Nephron (organoid): ENCODE results near the gene ERG.
A peak's percentile ranks its signal among the peaks of the same experiment; 100 is the strongest.

Experiments used
- H3K27ac Mint-ChIP-seq, 3 experiments: 2 replicates each; pipeline ENCODE4 v1.8.0; 2020; ENCODE audit warnings: mixed read lengths in 3 of 3, mild to moderate bottlenecking in 2 of 3, moderate library complexity in 1 of 3
- H3K27me3 Mint-ChIP-seq: 2 replicates; pipeline ENCODE4 v1.8.0; 2021; ENCODE audit warnings: low read depth, mild to moderate bottlenecking, moderate library complexity, mixed read lengths
- H3K36me3 Mint-ChIP-seq: 2 replicates; pipeline ENCODE4 v1.8.0; 2020; ENCODE audit warnings: low read depth, mixed read lengths
- H3K4me1 Mint-ChIP-seq: 2 replicates; pipeline ENCODE4 v1.8.0; 2020; ENCODE audit warnings: mixed read lengths
- H3K4me3 Mint-ChIP-seq, 3 experiments: 2 replicates each; pipeline ENCODE4 v1.8.0; 2020; ENCODE audit warnings: mild to moderate bottlenecking in 3 of 3, mixed read lengths in 3 of 3, moderate library complexity in 2 of 3
- H3K9me3 Mint-ChIP-seq: 2 replicates; pipeline ENCODE4 v1.8.0; 2020; ENCODE audit warnings: mixed read lengths
- CTCF ChIP-seq, 3 experiments: fragments of 200-600 bp; sonication (generic); IDR thresholded peaks; one replicate each; pipeline ENCODE4 v1.5.0; 2021; ENCODE audit warnings: antibody characterized with exemption in 3 of 3; ENCODE audit not compliant: unreplicated experiment in 3 of 3

ERG gene

GRCh38 chr21:38499296-38499695 is 1.0 kb upstream of the ERG start:
- H3K36me3 Mint-ChIP-seq: no peaks in the 10 kb centered on the region
- peak overlapping the region in 2 of 3 experiments; percentile 8 to 50 for H3K27ac Mint-ChIP-seq
- H3K4me1 Mint-ChIP-seq: peaks cover 20% of the 10 kb centered on the region
- peaks cover 3% of the 10 kb centered on the region for H3K27me3 Mint-ChIP-seq
- no peak overlapping the region for H3K4me3 Mint-ChIP-seq
- TF ChIP-seq CTCF (IDR thresholded peaks at IDR 0.05; ENCODE audit: unreplicated experiment in 3 of 3): no peak
- no peaks in the 10 kb centered on the region for H3K9me3 Mint-ChIP-seq

- peaks cover 43% of the 10 kb centered on the region for H3K4me1 Mint-ChIP-seq
- H3K4me3 Mint-ChIP-seq: peak overlapping the region in 2 of 3 experiments; percentile 10 to 24
- H3K36me3 Mint-ChIP-seq: no peaks in the 10 kb centered on the region
- peak overlapping the region in 1 of 3 experiments; percentile 19 for H3K27ac Mint-ChIP-seq
- no peak for TF ChIP-seq CTCF (IDR thresholded peaks at IDR 0.05; ENCODE audit: unreplicated experiment in 3 of 3)
- no peaks in the 10 kb centered on the region for H3K9me3 Mint-ChIP-seq
- H3K27me3 Mint-ChIP-seq: peaks cover 3% of the 10 kb centered on the region
These were observed 2.1 kb downstream of the ERG start for GRCh38 chr21:38496224-38496623.

GRCh38 chr21:38495696-38496095 is 2.6 kb downstream of the ERG start:
- Mint-ChIP-seq H3K9me3 (no peaks in the 10 kb centered on the region), H3K36me3 (no peaks in the 10 kb centered on the region), H3K4me3 (no peak overlapping the region), H3K27me3 (peaks cover 4% of the 10 kb centered on the region), H3K4me1 (peaks cover 47% of the 10 kb centered on the region), H3K27ac (peak overlapping the region in 2 of 3 experiments; percentile 18 to 71)
- TF ChIP-seq CTCF (IDR thresholded peaks at IDR 0.05; ENCODE audit: unreplicated experiment in 3 of 3): no peak

GRCh38 chr21:38495242-38495641 is 3.0 kb downstream of the ERG start:
- no peaks in the 10 kb centered on the region for H3K36me3 Mint-ChIP-seq
- no peak for TF ChIP-seq CTCF (IDR thresholded peaks at IDR 0.05; ENCODE audit: unreplicated experiment in 3 of 3)
- H3K27ac Mint-ChIP-seq: peak overlapping the region; percentile 18 to 71 (median 37)
- H3K9me3 Mint-ChIP-seq: no peaks in the 10 kb centered on the region
- H3K4me3 Mint-ChIP-seq: peak overlapping the region in 1 of 3 experiments; percentile 35
- H3K27me3 Mint-ChIP-seq: peaks cover 9% of the 10 kb centered on the region
- peaks cover 47% of the 10 kb centered on the region for H3K4me1 Mint-ChIP-seq

GRCh38 chr21:38494703-38495102 is 3.6 kb downstream of the ERG start:
- peaks cover 47% of the 10 kb centered on the region for H3K4me1 Mint-ChIP-seq
- peak overlapping the region in 1 of 3 experiments; percentile 1 for H3K4me3 Mint-ChIP-seq
- H3K27me3 Mint-ChIP-seq: peaks cover 9% of the 10 kb centered on the region
- H3K36me3 Mint-ChIP-seq: no peaks in the 10 kb centered on the region
- no peaks in the 10 kb centered on the region for H3K9me3 Mint-ChIP-seq
- H3K27ac Mint-ChIP-seq: peak overlapping the region; percentile 12 to 71 (median 37)
- TF ChIP-seq CTCF (IDR thresholded peaks at IDR 0.05; ENCODE audit: unreplicated experiment in 3 of 3): no peak

- peaks cover 44% of the 10 kb centered on the region for H3K4me1 Mint-ChIP-seq
- peaks cover 9% of the 10 kb centered on the region for H3K27me3 Mint-ChIP-seq
- H3K36me3 Mint-ChIP-seq: no peaks in the 10 kb centered on the region
- no peak for TF ChIP-seq CTCF (IDR thresholded peaks at IDR 0.05; ENCODE audit: unreplicated experiment in 3 of 3)
- H3K9me3 Mint-ChIP-seq: no peaks in the 10 kb centered on the region
- H3K4me3 Mint-ChIP-seq: no peak overlapping the region
- peak overlapping the region; percentile 12 to 71 (median 37) for H3K27ac Mint-ChIP-seq
These were observed 4.0 kb downstream of the ERG start for GRCh38 chr21:38494251-38494642.
